HT-29 (cell line): ENCODE data around the gene CRB2. TPM values are rescaled to one million over a fixed set of nuclear protein-coding genes. Genes with fewer than 3 reads are reported as not detected.
A peak's percentile ranks its signal among the peaks of the same experiment; 100 is the strongest.
"Not testable (repeated sequence)": the region's sequence is repeated elsewhere in the genome, so short reads cannot be mapped to it uniquely, and the experiment has no call there.

Source experiments
- DNase-seq: peaks from one replicate; pipeline ENCODE4 v3.0.0-alpha.2; 2015; ENCODE audit warnings: low spot score
- total RNA-seq: library from RNA; depleted of rRNA; stranded (reverse); fragments of >200 nt; shearing (Covaris generic); gene quantifications from 2 replicates; pipeline ENCODE4 v1.2.3, GENCODE V29; 2014

CRB2 gene
- total RNA-seq, 1 experiment from 2014 or later = 0.94 TPM

DNA sequence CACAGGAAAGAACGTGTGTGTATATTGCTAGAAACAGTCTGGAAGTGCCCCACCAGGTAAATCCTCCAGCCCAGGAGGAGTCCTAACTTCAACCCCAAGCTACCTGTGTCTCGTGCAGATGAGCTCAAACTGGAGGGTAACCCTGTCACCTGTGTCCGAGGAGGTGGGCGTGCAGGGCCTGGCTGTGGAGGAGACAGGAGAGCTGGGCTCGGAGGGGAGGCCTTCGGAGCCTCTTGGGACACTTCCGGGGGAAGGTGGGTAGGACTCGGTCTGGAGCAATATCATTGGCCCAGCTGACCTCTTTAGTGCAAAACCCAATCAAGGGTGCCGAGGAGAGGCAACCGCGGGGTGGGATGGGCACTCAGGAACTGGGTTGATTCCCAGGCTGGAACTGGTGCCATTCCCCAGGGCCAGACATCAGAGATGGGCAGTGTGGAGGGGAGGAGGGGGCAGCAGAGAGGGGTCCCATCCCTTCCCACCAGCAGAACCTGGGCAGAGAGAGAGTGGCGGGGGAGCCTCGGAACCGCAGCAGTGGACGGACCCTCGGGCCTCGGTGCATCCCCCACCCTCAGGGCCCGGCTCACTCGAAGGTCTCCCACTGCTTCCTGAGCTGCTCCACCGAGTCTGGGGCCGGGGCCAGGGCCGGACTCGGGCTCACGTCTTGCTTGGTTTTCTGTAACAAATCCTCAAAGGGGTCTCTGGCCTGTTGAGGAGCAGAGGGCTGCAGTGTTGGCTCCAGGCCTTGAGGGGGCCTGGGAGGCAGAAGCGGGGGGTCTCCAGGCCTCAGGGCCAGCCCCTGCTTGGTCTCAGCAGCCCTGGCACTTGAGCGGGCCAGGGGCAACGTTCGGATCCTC lies 25.1 kb downstream of the CRB2 start:
- DNase-seq = no peak

DNA sequence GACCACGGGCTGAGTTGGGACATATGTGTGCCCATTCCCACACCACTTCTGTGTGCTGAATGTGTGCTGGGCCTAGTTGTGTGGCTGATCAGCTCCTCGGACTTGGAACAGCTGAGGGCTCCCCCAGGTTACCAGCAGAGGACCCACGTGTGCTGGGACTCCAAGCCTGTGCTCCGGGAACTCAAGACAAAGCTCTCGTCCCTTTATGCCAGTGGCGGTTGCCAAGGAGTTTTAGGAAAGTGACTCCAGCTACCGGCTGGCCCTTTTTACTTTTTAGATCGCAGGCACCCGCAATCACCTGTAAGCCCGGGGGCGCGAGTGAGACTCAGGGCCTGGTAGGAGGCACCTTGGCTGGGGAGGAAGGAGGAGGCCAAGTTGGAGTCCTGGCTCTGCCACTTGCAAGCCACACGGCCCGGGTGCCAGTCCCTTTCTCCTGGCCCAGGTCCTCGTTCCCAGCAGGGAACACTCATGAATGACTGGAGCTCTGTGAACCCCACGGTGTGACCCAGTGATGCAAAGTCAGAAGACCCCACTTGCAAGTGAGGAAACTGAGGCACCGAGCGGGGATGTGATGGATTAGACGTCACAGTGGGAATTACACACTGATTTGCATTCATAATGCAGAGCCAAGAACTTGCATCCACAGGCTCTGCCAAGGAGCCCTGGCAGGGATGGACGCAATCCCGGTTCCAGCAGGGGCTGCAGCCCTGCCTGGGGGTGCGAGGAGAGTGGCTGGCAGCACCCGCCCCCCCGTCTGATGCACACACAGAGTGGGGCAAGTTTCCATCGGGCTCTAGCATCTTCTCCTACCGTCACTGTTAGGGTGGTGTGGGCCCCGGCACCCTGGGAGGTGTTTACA lies 26.9 kb downstream of the CRB2 start:
- DNase-seq = no peak

DNA sequence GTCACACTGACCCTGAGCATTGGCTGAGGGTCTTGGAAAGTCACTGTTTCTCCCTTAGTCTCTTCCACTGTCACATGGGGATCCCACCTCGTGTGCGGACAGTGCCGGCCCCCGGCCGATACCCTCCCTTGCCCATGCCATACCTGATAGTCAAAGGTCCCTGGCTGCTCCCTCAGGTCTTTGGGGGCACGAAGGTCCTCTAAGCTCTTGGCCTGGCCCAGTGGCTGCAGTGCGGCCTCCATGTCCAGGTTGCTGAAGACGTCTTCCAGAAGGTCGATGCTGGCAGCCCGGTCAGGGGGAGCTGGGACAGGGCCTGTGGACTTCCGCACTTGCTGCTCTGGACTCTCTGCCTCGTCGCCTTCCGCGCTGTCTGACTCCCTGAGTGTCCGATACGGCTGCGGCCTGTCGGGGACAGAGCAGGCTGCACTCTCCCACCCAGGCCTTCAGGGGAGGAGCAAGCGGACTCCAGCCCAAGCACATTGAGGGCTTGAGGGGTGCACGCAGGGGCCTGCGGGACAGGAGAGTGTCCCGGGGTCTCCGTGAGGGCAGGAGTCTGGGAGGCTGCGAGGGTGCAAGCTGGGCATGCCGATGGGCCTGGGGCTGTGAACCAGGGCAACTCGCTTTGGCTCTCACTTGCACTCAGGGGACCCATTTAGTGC lies 27.6 kb downstream of the CRB2 start:
- no peak for DNase-seq

DNA sequence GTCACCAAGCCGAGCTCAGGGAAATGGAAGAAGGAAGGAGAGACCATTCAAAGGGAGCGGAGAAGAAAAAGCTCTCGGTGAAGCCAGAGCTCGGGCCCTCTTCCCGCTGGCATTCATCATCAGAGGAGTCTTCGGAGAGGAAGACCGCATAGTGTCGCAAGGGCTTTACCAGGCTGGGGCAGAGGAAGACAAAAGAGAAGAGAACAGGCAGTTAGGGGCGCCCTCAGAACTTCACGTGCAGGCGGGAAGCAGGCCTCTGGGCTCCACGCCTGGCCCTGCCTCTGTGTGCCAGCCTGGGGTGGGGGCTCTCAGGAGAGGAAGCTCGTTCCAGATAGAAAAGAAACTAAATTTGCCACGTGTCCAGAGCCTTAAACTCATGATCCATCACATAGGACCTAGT lies 31.7 kb downstream of the CRB2 start:
- DNase-seq = no peak

DNA sequence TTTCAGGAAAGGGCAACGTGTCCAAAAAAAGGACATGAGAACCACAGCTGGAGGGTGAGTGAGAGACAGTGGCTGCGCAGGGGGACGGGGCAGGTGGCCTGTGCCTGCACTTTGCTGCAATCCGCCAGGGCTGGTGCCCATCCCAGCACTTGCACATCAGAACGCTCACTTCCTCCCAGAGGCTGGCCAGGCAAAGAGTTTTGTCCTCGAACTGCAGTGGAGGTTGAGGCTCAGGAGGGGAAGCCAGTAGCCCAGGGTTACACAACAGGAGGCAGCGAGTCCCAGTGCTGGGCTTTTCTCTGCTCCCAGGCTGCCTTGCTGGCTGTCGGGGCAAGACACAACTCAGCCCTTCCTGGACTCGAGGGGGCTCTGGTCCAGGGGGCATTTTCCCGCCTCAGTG lies 33.1 kb downstream of the CRB2 start:
- no peak for DNase-seq

DNA sequence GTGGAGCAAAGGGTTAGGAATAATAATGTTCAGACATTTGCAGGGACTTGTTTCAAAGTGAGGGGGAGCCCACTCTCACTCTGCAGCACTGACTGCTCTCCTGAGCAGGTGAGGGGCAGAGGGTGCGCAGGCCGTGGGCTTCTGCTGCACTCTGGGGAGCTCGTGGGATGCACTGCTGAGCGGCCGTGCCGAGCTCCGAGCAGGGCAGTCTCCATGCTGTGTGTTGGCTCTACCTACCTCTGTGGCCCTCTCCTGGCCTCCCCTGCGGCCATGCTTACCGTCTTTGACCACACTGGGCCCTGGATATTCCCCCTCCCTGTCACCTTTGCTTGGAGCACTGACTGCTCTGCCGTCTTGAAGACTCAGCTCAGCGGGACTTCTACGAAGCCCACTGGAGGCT lies 33.7 kb downstream of the CRB2 start:
- no peak for DNase-seq

DNA sequence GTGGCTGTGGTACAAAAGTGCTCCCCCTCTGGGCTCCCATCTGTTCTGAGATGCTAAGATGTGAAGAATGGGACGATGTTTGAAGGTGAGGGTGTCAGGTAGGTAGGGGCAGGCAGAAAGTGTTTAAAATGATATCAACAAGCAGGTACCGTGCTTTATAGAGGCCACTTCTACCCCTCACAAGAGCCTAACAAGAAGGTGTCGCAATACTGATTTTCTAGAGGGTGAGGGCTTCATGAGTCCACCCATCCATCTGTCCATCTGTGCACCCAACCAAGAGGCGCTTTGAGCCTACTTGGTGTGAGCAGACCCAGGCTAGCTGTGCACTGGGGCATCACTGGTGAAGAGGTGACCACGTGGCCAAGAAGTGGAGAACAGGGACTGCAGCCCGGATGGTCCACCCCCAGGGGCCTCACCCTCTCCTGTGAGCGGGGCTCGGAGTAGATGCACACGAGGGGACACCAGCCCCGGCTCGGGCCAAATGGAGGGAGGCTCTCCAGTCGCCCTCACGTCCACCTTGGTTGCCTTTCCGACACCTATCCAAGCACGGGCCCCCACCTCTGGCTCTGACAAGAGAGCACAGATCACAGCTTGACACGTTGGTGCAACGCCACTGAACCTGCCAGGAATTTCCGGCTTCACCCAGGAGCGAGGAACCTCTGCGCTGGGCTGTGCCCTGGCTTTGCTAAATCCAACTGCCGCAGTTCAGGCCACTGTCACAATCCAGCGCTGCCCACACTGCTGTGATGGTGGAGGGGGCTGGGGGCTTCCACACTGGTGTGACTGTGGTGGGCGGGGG lies 34.5 kb downstream of the CRB2 start:
- DNase-seq = no peak

DNA sequence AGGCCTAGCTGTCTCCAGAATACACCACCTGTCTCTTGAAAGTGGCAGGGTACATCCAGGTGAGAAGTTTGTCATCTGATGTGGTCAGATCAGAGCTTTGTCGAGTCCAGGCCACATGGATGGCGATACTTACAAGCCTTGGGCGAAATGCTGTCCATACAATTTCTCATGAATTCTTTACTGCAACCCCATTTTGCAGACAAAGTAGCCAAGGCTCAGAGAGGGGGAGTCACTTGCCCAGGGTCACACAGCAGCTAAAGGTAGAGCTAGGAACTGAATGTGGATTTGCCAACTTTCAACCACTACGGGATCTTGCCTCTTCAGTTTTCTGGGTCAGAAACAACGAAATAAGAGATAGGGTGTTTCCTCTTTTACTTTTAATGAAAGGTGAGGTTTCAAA lies 35.2 kb downstream of the CRB2 start:
- DNase-seq = no peak

DNA sequence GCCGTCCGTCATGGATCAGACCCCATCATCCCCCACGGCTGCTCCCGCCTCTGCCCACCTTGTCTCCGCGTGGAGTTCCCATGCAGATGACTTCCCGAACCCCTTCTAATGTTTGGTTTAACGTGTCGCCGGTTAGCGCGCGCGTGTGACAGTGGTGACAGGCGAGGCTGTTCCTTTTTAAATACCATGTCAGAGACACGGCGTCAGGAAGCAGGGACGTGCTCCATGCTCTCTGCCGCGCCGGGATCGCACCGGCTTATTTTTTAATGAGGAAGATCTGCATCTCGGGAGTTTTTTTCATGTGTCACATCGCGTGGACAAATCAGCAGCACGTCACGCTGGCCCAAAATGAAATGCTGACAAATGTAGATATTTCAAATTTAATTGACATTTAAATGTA lies 35.9 kb downstream of the CRB2 start:
- no peak for DNase-seq

DNA sequence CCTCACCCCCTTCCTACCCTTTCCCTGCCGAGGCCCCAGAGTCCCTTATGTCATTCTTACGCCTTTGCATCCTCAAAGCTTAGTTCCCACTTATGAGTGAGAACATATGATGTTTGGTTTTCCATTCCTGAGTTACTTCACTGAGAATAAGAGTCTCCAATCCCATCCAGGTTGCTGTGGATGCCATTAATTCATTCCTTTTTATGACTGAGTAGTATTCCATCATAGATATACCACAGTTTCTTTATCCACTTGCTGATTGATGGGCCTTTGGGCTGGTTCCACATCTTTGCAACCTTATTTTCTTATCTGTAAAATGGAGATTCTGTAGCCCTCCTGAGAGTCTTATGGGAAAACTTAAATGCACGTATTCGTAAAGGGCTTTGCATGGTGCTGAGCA lies 36.8 kb downstream of the CRB2 start:
- no peak for DNase-seq

DNA sequence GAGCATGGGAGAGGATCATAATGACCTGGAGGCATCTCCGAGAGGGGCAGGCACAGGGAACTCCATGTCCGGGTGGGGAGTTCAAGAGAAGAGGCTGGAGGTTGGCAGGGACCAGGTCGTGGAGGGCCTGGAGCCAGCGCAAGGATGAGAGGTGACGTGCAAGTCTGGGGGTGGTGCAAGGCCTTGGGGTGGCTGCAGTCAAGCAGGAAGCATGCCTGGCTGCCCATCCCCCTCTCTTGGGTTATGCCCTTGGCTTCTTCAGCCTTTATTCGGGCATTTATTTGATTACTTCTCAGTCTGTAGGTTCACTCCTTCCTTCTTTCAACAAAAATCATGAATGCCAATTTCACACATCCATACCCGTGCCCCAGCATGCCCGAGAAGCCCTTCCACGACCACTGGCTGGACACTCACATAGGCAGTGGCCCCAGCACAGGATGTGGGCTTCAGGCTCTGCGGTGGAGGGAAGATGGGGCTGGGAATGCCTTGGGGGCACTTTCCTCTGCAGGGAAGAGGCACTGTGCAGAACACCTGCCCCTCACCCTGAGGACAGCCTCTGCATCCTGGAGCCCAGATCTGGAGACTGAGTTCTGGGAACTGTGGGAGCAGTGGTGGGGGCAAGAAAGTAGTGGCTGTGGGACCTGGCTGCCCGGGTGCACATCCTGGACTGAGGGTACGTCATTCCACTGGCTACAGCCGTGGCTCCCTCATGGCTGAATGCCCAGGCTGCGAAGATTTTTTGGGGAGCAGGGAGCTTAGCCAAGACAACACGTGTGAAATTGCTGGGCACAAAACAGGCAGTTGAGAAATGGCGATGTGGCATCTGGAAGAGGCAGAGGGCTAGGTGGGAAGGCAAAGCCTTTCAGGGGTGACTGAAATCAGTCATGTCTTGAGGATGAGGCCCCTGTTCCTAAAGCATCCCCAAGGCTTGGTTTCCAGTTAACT lies 38.6 kb downstream of the CRB2 start:
- no peak for DNase-seq

DNA sequence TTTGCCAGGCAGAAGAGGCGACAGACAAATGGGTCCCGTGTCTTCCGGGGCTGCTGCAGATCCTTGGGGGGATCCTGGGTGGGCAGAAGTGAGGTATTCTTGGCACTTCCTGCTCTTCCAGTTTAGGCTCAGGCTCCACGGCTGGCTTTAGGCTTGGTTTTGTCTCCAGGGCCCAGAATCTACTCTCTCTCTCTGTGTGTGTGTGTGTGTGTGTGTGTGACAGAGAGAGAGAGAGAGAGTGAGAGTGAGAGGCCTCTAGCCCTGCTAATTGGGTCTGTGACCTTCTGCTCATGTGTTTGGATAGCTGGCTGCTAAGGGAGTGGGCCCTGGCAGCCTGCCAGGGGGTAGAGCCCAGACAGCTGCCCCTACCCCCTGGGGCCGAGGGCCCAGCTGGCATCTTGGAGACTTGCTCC lies 39.3 kb downstream of the CRB2 start:
- no peak for DNase-seq

DNA sequence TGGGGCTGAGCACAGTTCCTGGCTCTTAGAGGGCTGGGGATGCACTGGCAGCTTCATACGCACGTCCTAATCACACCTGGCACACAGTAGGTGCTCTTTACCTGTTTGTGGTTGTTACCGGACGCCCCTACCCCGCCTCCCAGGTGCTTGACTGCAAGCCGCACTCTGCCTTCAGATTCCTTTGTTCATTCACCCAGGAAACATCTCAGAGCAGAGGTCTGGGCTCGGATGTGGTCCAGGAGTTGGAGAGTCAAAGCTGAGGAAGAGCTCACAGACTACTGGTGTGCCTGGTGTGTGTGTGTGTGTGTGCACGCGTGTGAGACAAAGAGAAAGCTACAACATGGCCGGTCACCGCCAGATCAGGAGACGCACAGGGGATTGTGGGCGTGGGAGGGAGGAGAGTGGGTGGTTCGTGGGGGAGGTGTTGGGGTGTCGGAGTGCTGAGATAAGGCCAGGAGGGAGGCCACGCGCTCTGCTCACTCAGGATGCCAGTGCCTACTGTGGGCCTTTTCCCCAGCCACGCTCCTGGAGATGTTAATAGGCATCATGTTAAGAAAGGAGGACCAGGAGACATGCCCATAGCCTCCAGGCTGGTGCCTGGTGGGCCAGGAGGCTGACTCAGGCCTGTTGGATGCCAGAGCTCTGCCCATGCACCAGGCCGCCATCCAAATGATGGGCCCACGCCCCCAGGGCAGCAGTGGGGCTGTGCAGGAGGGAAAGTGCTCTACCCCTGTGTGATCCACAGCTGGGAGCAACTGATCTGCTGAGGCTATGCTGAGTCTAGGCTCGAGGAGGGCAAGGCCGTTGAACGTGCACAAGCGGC lies 39.9 kb downstream of the CRB2 start:
- DNase-seq = no peak

DNA sequence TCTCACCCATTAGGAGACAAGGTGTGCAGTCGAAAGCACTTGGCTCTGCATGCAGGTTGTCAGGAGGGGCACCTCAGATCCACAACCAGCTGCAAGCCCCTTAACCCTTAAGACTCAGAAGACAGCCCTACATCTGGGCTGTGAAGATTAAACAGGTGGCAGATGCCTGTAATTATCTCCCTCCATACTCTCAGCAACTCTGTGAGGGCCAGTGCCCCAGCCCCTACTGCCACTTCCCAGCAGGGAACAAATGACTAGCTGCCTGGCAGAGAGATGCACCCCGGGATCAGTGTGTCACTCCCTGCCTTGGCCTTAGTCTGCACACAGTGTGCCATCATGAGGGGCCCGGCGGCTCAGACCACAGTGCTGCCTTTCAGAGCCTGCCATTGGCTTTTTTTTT lies 42.0 kb downstream of the CRB2 start:
- no peak for DNase-seq

DNA sequence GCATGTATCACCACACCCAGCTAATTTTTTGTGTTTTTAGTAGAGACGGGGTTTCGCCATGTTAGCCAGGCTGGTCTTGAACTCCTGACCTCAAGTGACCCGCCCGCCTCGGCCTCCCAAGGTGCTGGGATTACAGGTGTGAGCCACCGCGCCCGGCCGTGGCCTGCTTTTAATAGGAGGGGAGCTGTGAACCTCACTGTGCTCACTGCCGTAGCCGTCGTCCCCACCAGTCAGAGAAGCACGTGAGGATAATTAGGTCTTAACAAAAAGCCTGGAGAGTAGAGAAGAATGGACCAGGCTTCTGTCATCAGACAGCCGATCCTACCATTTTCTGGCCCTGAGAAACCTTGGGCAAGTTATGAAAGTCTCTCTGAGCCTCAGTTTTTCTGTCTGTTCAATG lies 42.9 kb downstream of the CRB2 start:
- not testable (repeated sequence) for DNase-seq

DNA sequence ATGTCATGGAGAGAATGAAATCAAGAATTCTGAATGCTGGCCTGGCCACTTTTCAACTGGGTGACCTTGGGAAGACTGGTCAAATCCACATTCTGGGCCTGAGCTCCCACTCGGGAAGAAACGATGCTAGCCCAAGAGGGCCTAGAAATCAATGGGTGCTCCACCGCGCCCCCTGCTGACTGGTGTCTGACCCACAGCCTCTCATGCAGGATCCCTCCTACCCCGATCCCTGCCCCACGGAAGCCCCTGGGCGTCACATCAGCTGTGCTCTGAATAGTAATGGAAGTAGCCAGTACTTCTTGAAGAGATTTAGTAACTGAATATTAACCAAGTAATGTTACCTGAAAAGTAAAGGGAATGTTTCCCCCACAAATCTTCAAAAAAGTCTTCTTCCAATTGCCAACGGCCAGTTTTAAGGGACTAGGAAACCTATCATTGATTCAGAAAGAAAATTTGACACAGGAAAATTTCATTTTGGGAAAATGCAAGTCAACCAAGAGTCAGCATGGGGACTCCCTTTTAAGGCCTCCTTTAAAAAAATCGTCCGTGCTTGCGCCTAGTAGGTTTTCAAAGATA lies 43.9 kb downstream of the CRB2 start:
- no peak for DNase-seq

DNA sequence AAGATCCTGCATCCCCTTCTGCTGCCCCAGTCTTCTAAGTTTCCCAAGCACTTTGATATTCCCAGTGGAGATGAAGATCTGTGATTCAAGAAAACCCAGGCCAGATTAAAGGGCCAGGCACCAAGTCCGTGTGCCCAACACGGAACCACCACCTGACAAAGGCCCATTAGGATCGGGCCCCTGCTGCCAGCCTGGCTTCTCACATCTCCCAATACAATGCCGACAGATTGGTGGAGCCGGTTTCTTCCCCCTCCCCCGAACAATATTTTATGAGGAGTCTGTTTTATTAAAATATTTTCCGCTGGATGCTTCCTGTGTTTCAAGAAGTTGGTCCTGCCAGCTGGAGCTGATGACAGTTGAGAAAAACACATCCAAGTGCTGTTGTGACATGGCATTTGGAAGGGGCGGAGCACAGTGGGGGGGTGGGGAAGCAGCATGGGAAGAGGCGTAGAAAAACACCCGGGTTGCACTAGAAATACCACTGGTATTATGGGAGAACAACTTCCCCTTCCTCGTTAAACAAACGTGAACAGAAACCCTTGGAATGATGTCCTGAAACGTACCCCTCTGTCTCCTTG lies 45.0 kb downstream of the CRB2 start:
- DNase-seq = no peak

DNA sequence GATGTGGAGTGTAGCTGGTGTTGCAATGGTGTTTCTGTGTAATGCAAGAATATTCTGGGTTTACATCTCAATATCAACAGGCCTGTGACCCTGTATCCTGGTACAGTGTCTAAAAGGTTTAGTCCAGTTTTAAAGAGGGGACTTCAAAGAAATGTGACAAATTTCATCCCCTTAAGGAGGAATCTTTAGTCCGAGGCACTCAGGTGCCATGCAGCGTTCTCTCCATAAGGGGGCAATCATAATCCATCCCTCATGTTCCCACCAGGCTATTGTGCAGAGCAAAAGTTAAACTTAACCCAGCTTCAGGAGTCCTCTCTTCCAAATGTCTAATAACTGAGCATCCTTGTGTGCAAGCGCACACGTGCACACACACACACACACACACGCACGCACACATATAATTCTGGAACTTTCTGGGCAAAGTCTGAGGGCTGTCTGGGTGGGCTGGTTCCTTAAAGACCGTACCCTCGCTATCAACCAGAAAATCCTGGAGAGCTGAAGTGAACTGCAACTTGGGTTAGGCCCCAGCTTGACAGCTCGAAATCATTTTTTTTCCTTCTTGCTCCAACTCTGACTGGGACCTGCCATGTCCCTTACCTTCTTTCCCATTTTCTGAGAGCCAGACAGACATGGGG lies 46.0 kb downstream of the CRB2 start:
- DNase-seq = peak; percentile 57
